Caki2 (cell line): ENCODE data around the gene ARMC12. TPM values are rescaled to one million over a fixed set of nuclear protein-coding genes. Genes with fewer than 3 reads are reported as not detected.

Source experiments
- DNase-seq: peaks from one replicate; pipeline ENCODE4 v3.0.0-alpha.2; 2015; ENCODE audit warnings: low read depth
- in situ Hi-C: cut with HindIII; loops from 2 replicates; pipeline ENCODE4 v1.10.0; 2016; ENCODE audit warnings: low sequenced_read_pairs, low pct_unique_long_range_greater_than_20kb, mixed read lengths
- total RNA-seq: library from RNA; depleted of rRNA; stranded (reverse); fragments of >200 nt; shearing (Covaris generic); gene quantifications from 2 replicates; pipeline ENCODE4 v1.2.3, GENCODE V29; 2014; ENCODE audit warnings: low replicate concordance; rRNA removed

ARMC12 gene
- total RNA-seq, 1 experiment from 2014 or later = 1.9 TPM

- in situ Hi-C loops = no loop called here
- DNase-seq = no peak
Observed at GRCh38 chr6:35787266-35788218, 50.7 kb downstream of the ARMC12 start.

DNA sequence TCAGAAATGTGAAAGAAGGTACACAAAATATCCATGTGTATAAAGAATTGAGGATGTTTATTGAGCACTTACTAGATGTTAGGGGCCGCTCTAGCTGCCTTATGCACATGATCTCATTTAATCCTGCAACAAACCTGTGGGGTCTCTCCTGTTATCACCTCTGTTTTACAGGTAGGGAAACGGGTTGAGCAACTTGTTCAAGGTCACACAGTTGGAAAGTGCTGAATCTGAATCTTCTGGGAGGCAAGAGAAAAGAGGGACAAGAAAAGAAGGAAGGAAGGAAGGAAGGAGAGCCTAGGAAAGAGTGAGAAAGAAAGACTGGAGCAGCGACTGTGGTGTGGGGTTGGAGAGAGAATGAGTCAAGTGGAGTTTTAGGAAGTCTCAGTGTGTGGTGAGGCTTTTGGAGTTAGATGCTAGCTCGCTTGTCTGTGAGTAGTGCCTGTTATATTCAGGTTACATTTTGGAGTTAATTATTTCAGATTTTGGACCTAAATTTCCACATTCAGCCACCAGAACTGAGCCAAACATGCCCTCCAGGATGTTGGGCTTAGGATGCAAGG, 51.7 kb downstream of the ARMC12 start:
- no peak for DNase-seq
- in situ Hi-C loops = no loop called here

DNA sequence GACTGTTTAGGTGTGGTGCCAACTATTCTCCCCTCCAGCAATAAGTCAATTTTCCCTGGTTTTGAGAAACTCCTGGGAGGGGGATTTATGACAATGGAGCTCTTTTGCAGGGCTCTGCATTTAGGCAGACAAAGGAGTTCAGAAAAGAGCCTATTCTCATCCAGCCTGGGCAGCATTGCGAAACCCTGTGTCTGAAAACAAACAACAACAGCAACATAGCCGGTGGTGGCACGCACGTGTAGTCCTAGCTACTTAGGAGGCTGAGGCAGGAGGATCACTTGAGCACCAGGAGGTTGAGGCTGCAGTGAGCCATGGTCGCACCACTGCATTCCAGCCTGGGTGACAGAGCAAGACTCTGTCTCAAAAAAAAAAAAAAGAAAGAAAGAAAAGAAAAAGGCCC, 53.9 kb downstream of the ARMC12 start:
- no peak for DNase-seq
- in situ Hi-C loops = no loop called here

DNA sequence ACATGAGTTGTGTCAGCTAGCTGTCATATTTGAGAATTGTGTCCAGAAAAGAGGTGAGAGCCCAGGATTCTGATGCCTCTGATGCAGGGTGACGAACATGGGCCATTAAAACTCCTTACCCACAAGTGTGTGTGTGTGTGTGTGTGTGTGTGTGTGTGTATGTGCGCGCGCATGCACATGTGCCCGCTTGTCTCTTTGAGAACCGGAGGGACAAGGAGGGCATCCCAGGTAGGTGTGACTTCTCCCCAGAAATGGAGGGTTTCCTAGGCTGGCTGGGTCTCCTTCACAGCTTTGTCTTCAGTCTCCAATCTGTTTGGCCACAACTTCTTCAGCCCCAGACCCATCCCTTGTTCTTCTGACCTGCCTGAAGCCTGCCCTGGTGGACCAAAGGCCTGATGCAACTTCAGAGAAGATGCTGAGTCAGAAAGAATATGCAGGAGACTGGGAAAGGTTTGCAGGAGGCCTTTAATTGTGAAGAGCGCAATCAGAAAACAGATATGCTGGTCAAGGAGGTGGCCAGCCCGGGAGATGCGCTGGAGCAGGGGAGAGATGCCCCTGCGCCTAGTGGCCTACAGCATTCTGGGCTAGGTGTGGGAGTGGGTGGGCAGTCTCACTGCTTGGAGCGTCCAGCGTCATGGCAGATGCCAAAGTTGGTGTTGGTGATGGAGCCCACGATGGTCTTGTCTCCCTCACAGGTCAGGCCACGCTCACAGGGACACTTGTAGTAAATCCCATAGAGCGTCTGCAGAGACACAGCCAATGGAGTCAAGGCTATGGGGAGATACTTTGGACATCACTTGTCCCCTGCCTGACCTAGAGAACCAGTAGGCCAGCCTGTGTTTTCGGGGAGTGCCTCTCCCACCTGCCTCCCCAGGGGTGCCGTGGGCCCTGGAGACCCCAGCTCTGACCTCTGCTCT, 58.0 kb downstream of the ARMC12 start:
- in situ Hi-C loops = no loop called here
- DNase-seq = no peak

DNA sequence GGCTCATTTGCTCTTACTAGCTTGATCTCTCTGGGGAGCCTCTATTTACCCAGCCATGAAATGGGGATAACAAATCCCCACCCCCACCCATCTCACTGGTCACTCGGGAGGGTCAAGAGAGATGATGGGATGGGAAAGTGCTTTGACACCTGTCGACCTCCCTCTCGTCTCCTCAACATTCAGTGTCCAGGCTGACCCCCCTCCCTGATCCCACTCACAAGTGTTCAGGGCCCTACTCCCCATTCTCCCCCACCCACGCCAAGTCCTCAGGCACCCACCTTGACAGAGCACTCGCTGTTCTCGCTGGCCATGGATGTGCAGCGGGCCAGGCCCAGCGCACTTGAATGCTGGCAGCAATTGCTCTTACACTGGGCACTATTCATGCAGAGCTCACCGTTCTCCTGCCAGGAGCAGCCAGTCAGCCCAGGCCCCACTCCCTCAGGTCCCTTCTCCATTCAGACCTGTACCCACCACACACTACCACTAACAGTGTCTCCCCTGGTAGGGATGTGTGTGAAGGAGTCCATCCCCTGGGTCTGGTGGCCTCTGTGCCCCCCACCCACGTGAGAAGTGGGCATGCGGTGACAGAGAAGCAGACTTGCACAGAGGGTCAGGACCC, 58.7 kb downstream of the ARMC12 start:
- in situ Hi-C loops = no loop called here
- no peak for DNase-seq

DNA sequence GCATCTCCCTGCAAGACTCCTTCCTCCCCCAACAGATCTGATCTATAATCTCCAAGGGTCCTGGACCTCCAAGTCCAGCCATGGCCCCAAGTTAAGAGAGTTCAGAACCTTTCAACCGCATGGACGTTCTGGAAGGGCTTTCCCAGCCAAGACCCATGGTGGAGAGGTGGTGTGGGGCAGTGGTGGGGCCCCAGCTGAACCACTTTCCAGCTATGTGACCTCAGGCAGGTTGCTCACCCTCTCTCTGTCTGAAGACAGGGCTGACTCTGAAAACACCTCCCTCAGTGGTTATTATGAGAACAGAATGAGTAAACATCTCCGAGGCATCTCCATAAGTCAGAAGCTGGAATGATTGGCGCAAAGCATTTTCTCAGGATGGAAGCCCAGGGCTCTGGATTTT, 59.4 kb downstream of the ARMC12 start:
- in situ Hi-C loops = no loop called here
- DNase-seq = no peak

- DNase-seq = no peak
- in situ Hi-C loops = no loop called here
Observed at GRCh38 chr6:35797837-35798526, 61.1 kb downstream of the ARMC12 start.

Other genes with a start within 250 kb of the ARMC12 start
- gene TEAD3, start 240.0 kb upstream of the ARMC12 start, total RNA-seq = 2.3 and 5.6 TPM in 2 replicates
- gene TULP1, start 224.1 kb upstream of the ARMC12 start, total RNA-seq = not detected in 2 replicates
- 4.3 and 6.9 TPM in 2 replicates for gene FKBP5, start 48.1 kb upstream of the ARMC12 start, total RNA-seq
- gene CLPSL2, start 39.6 kb downstream of the ARMC12 start, total RNA-seq = not detected in 2 replicates
- gene CLPSL1, start 44.0 kb downstream of the ARMC12 start, total RNA-seq = 2.4 TPM in 1 of 2 replicates, not detected in the other
- not detected in 2 replicates for gene CLPS, start 60.3 kb downstream of the ARMC12 start, total RNA-seq
- 1.0 TPM in 1 of 2 replicates, not detected in the other for gene LHFPL5, start 68.3 kb downstream of the ARMC12 start, total RNA-seq
- gene SRPK1, start 184.1 kb downstream of the ARMC12 start, total RNA-seq = 17.1 and 37.8 TPM in 2 replicates